HG03039 (cell line): ENCODE results near the gene AP2M1.

Source experiments
- ATAC-seq: cut with Tn5 transposase; IDR thresholded peaks from one replicate; pipeline ENCODE4 v1.9.1; 2021; ENCODE audit warnings: mild to moderate bottlenecking, moderate library complexity; ENCODE audit not compliant: unreplicated experiment

Gene AP2M1

DNA sequence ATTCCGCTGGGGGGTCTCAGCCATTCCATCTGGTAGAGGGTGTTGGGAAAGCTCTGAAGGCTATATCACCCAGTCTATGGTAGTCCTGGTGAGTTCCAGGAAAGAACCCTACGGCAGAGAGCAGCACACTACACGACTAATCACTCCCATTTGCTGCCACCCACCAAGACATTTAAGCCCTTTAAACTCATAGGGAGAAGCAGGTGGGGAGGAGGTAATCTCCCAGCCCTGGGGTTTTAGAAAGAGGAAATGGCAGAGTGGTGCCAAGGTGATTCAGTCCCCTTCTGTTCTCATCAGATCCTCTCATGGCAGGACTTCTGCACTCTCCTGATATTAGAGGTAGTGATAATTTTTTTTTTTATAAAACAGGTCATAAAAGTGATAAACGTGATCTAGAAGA is 44.2 kb downstream of the AP2M1 start:
- no peak for ATAC-seq

DNA sequence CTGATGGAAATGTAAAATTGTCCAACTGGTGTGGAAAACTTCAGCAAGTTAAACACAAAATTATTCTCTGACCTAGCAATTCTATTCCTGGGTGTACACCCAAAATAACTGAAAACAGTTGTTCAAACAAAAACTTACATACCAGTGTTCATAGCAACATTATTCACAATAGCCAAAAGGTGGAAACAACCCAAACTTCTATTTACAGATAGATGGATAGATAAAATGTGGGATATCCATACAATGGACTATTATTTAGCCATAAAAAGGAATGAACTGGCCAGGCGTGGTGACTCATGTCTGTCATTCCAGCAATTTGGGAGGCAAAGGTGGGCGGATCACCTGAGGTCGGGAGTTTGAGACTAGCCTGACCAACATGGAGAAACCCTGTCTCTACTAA is 47.9 kb downstream of the AP2M1 start:
- ATAC-seq, result no peak

DNA sequence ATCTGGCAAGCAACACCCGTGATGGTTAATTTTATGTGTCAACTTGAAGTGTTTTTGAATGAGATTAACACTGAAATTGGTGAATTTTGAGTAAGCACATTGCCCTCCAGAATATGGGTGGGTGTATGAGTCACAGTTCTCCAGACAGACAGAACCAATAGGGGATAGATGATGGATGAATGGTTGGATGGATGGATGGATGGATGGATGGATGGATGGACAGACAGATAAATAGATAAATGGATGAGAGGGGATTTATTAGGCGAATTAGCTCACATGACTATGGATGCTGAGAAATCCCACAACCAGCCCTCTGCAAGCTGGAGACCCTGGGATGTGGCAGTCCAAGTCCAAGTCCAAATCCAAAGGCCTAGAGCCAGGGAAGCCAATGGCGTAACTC is 49.3 kb downstream of the AP2M1 start:
- no peak for ATAC-seq

DNA sequence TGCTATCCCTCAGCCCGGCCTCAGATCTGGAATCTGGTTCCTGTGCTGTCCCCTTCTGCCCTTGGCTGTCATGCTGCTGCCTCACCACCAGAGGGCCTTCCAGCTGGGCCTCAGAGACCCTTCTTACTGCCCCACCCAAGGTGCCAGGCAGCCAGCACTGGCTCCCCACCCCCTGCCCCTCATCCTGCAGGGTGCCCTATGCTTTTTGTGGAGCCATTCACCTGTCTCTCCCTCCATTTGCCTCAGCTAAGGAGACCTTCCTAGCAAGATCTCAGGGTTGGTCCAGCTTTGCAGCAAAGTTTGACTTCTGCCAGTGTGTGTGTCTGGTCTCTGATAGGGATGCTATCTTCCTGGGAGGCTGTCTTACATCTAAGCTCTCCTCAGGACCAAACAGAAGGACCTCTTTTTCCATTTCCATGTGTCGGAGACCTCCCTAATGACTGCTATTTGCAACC is 52.9 kb downstream of the AP2M1 start:
- no peak for ATAC-seq

- no peak for ATAC-seq
These were observed 53.9 kb downstream of the AP2M1 start for GRCh38 chr3:184228376-184229137.

- ATAC-seq, result no peak
These were observed 54.9 kb downstream of the AP2M1 start, which contains the start of gene VWA5B2 for GRCh38 chr3:184229394-184230080. VWA5B2 (plus strand) TSS chr3:184229585; CDS start chr3:184230529, 944 bp downstream.

DNA sequence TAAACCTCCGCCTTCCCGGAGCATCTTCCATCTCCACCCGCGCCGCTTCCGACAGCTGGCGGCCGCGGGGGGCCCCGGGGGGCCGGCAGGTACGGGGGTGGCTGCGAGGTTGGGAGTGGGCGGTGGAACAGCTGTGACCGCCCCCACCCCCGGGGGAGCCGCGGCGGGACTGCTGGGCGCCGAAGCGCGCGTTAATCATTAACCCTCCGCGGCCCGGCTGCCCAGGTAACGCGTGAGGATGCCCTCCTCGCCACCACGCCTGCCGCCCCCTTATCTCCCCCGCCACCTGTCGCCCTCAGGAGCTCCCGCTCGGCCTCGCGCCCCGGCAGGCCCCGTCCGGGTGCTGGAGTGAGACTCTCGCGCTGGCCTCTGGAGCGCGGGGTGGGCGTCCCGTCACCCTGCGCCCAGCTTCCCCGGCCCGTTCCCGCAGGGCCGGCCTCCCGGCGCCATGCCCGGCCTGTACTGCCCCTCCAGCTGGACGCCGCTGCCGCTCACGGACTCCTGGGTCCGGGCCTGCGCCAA is 55.5 kb downstream of the AP2M1 start:
- no peak for ATAC-seq

DNA sequence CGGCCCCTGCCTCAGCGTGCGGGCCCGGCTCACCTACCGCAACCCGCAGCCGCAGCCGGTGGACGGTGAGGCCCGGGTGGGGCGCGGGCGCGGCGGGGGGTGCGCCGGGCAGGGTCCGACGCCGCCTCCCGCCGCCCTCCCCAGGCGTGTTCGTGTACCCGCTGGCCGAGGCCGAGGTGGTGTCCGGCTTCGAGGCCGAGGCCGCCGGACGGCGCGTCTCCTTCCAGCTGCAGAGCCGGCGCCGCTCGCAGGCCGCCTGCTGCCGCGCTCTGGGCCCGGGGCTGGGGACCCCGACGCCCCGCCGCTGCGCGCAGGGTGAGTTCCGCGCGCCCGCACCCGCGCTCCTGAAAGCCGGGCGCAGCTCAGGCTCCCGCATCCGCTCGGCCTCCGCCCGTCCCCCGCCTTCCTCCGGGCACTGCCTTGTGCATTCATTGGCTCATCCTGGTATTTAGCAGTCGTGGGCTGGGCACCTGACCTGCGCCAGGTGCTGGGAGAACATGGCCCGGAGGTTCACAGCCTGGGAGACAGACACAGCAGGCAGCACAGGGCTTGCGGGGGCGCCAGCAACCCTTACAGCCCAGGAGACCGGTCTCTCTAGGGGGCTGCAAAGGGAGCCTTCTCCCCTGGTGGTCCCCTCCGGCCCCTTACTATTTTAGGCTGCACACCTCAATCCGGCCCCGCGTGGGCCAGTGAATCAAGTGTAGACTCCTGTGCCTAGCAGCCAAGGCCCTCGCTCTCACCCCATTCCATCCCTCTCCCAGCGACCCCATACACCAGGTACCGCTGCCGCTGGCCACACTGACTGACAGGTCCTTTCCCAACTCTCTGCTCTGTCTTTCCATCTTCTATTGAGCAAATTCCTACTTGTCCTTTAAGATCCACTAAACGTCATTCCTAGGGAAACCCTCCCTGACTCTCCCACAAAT is 56.2 kb downstream of the AP2M1 start:
- no peak for ATAC-seq

GRCh38 chr3:184231671-184232070 is 57.0 kb downstream of the AP2M1 start:
- no peak for ATAC-seq

GRCh38 chr3:184233127-184233843 is 58.6 kb downstream of the AP2M1 start:
- ATAC-seq, result no peak
